Astrocyte (in vitro differentiated cells and primary cell): ENCODE measurements around the gene TSSK6. TPM values are rescaled to one million over a fixed set of nuclear protein-coding genes. Genes with fewer than 3 reads are reported as not detected.

Experiments used
- DNase-seq: peaks from one replicate; pipeline ENCODE4 v3.0.0-alpha.2; 2010; ENCODE audit warnings: low read depth
- FAIRE-seq: peaks from 2 replicates; lab custom pipeline; 2011; peaks lifted over from hg19 to GRCh38; lab: Jason Lieb, UNC
- H2AFZ ChIP-seq: 2 replicates; pipeline ENCODE4 v1.6.0; 2012; ENCODE audit warnings: low read depth, low read length, inconsistent platforms
- H3K27ac ChIP-seq: 2 replicates; pipeline ENCODE4 v1.5.1; 2011; ENCODE audit warnings: low read depth, low read length, inconsistent platforms
- H3K27me3 ChIP-seq: 2 replicates; pipeline ENCODE4 v1.6.0; 2011; ENCODE audit warnings: low read length, inconsistent platforms; ENCODE audit not compliant: insufficient read depth
- H3K36me3 ChIP-seq: 2 replicates; pipeline ENCODE4 v1.5.1; 2011; ENCODE audit warnings: low read length, inconsistent platforms; ENCODE audit not compliant: insufficient read depth
- H3K4me1 ChIP-seq: 2 replicates; pipeline ENCODE4 v1.5.1; 2011; ENCODE audit warnings: low read length, inconsistent platforms; ENCODE audit not compliant: insufficient read depth
- H3K4me2 ChIP-seq: 2 replicates; pipeline ENCODE4 v1.6.0; 2012; ENCODE audit warnings: low read length, inconsistent platforms
- H3K4me3 ChIP-seq: 2 replicates; pipeline ENCODE4 v1.5.1; 2011; ENCODE audit warnings: low read depth, mild to moderate bottlenecking, low read length, inconsistent platforms; ENCODE audit not compliant: insufficient read depth
- H3K79me2 ChIP-seq: 2 replicates; pipeline ENCODE4 v1.6.0; 2012; ENCODE audit warnings: mild to moderate bottlenecking, low read length, inconsistent platforms; ENCODE audit not compliant: insufficient read depth
- H3K9ac ChIP-seq: 2 replicates; pipeline ENCODE4 v1.6.0; 2012; ENCODE audit warnings: mild to moderate bottlenecking, low read length, inconsistent platforms
- H3K9me3 ChIP-seq: 2 replicates; pipeline ENCODE4 v1.5.1; 2012; ENCODE audit warnings: low read depth, mild to moderate bottlenecking, low read length, inconsistent platforms; ENCODE audit not compliant: insufficient read depth
- H4K20me1 ChIP-seq: 2 replicates; pipeline ENCODE4 v1.6.0; 2012; ENCODE audit warnings: low read length, inconsistent platforms; ENCODE audit not compliant: insufficient read depth
- H3K27ac Mint-ChIP-seq: one replicate; pipeline ENCODE4 v1.8.0; 2021; ENCODE audit warnings: mild to moderate bottlenecking, mixed read lengths; ENCODE audit not compliant: unreplicated experiment
- H3K27me3 Mint-ChIP-seq: one replicate; pipeline ENCODE4 v1.8.0; 2021; ENCODE audit warnings: low read depth, mixed read lengths; ENCODE audit not compliant: unreplicated experiment
- H3K36me3 Mint-ChIP-seq: one replicate; pipeline ENCODE4 v1.8.0; 2021; ENCODE audit warnings: low read depth, mixed read lengths; ENCODE audit not compliant: unreplicated experiment
- H3K4me1 Mint-ChIP-seq: one replicate; pipeline ENCODE4 v1.8.0; 2021; ENCODE audit warnings: low read depth, mixed read lengths; ENCODE audit not compliant: unreplicated experiment
- H3K4me3 Mint-ChIP-seq: one replicate; pipeline ENCODE4 v1.8.0; 2021; ENCODE audit warnings: mild to moderate bottlenecking, moderate library complexity, mixed read lengths; ENCODE audit not compliant: unreplicated experiment
- H3K9me3 Mint-ChIP-seq: one replicate; pipeline ENCODE4 v1.8.0; 2021; ENCODE audit warnings: mild to moderate bottlenecking, mixed read lengths; ENCODE audit not compliant: unreplicated experiment
- CTCF ChIP-seq: IDR thresholded peaks from 2 replicates; pipeline ENCODE4 v1.5.1; 2011; ENCODE audit warnings: low read depth, mild to moderate bottlenecking, inconsistent platforms, low read length, moderate library complexity; ENCODE audit not compliant: insufficient read depth
- EZH2 ChIP-seq: IDR thresholded peaks from 2 replicates; pipeline ENCODE4 v1.6.1; 2012; ENCODE audit warnings: mild to moderate bottlenecking, low read length, inconsistent platforms; ENCODE audit not compliant: insufficient read depth
- total RNA-seq: library from RNA; stranded (reverse); gene quantifications from 2 replicates; pipeline ENCODE4 v1.2.1, GENCODE V29; 2021

TSSK6 gene
- total RNA-seq, 1 donor from 2014 or later = 1.8 TPM

- Histone ChIP-seq H3K4me3 (no peak overlapping the region), H4K20me1 (no peaks in the 10 kb centered on the region), H3K36me3 (no peaks in the 10 kb centered on the region), H3K79me2 (no peaks in the 10 kb centered on the region), H3K27ac (no peak overlapping the region), H2AFZ (no peak overlapping the region), H3K27me3 (no peaks in the 10 kb centered on the region), H3K4me1 (no peaks in the 10 kb centered on the region), H3K9ac (no peak overlapping the region), H3K4me2 (no peak overlapping the region), H3K9me3 (no peaks in the 10 kb centered on the region)
- H3K9me3 Mint-ChIP-seq = peaks cover 3% of the 10 kb centered on the region
- peaks cover 1% of the 10 kb centered on the region for H3K4me1 Mint-ChIP-seq
- H3K27ac Mint-ChIP-seq = no peak overlapping the region
- H3K27me3 Mint-ChIP-seq = peaks cover 14% of the 10 kb centered on the region
- peaks cover 6% of the 10 kb centered on the region for H3K36me3 Mint-ChIP-seq
- DNase-seq = no peak
- no peak overlapping the region for H3K4me3 Mint-ChIP-seq
- no peak for FAIRE-seq
- TF ChIP-seq CTCF = no peak
- no peak for TF ChIP-seq EZH2
Measured at GRCh38 chr19:19559931-19560330, 44.6 kb upstream of the TSSK6 start.

GRCh38 chr19:19558636-19559035, 43.3 kb upstream of the TSSK6 start:
- Histone ChIP-seq H3K4me3 (no peak overlapping the region), H3K36me3 (no peaks in the 10 kb centered on the region), H3K4me1 (no peaks in the 10 kb centered on the region), H3K27me3 (no peaks in the 10 kb centered on the region), H3K4me2 (no peak overlapping the region), H3K9me3 (no peaks in the 10 kb centered on the region), H4K20me1 (no peaks in the 10 kb centered on the region), H3K9ac (no peak overlapping the region), H3K27ac (no peak overlapping the region), H3K79me2 (no peaks in the 10 kb centered on the region), H2AFZ (no peak overlapping the region)
- Mint-ChIP-seq H3K27ac (no peak overlapping the region), H3K27me3 (peaks cover 14% of the 10 kb centered on the region), H3K4me1 (peaks cover 1% of the 10 kb centered on the region), H3K36me3 (peaks cover 6% of the 10 kb centered on the region), H3K4me3 (no peak overlapping the region), H3K9me3 (peaks cover 3% of the 10 kb centered on the region)
- FAIRE-seq (no peak), DNase-seq (no peak)
- TF ChIP-seq EZH2 (no peak), CTCF (no peak)

DNA sequence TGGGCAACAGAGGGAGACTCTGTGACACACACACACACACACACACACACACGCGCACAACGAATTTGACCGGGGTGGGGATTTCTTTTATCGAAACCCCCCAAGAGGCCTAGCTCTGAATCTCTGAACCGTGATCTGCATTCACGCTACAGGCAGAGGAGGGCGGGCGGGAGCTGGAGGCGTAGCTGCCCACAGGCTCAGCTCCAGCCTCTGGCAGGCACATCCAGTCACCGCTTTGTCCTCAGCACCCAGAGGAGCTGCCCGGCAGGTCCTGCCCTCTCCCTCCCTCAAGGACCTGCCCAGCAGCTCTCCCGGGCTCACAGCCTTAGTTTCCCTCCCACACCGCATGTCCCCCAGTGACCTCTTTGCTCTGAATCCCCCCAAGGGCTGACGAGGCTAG, 42.7 kb upstream of the TSSK6 start:
- H3K4me3 Mint-ChIP-seq = no peak overlapping the region

More for the DNA sequence above, 42.7 kb upstream of the TSSK6 start:
- no peak for TF ChIP-seq EZH2
- no peak for TF ChIP-seq CTCF
- H3K4me3 ChIP-seq = no peak overlapping the region
- DNase-seq (no peak), FAIRE-seq (no peak)
- no peak overlapping the region for H3K27ac ChIP-seq
- H3K27me3 ChIP-seq = no peaks in the 10 kb centered on the region
- peaks cover 3% of the 10 kb centered on the region for H3K9me3 Mint-ChIP-seq
- H3K27ac Mint-ChIP-seq = no peak overlapping the region
- no peaks in the 10 kb centered on the region for H4K20me1 ChIP-seq
- no peak overlapping the region for H3K9ac ChIP-seq
- H3K4me1 ChIP-seq = no peaks in the 10 kb centered on the region
- peaks cover 6% of the 10 kb centered on the region for H3K36me3 Mint-ChIP-seq
- H3K9me3 ChIP-seq = no peaks in the 10 kb centered on the region
- no peak overlapping the region for H3K4me2 ChIP-seq
- peaks cover 14% of the 10 kb centered on the region for H3K27me3 Mint-ChIP-seq
- peaks cover 1% of the 10 kb centered on the region for H3K4me1 Mint-ChIP-seq
- no peak overlapping the region for H2AFZ ChIP-seq
- H3K79me2 ChIP-seq = no peaks in the 10 kb centered on the region
- no peaks in the 10 kb centered on the region for H3K36me3 ChIP-seq
